Activated CD8-positive, alpha-beta T cell treated with anti-CD3 and anti-CD28 coated beads for 36 hours (primary cell): ENCODE measurements around the gene ACTR1A. TPM values are rescaled to one million over a fixed set of nuclear protein-coding genes. Genes with fewer than 3 reads are reported as not detected.

Experiments used
- ATAC-seq: fragments of 200-7000 bp; cut with Tn5 transposase; one replicate; pipeline ENCODE4 v1.10.0; 2021; ENCODE audit warnings: mild to moderate bottlenecking, moderate library complexity
- CTCF ChIA-PET: fragments of 350-600 bp; sonication (Branson Sonifier 250); formaldehyde crosslinking; loops from one replicate; lab custom pipeline; 2021; ENCODE audit warnings: antibody characterized with exemption; lab: Charles Lee
- POLR2A ChIA-PET: fragments of 350-600 bp; sonication (Branson Sonifier 250); formaldehyde crosslinking; loops from one replicate; lab custom pipeline; 2021; ENCODE audit warnings: antibody characterized with exemption; lab: Charles Lee
- DNase-seq: peaks from one replicate; pipeline ENCODE4 v3.0.0-alpha.2; 2020
- H3K27ac Mint-ChIP-seq: one replicate; pipeline ENCODE4 v1.8.0; 2021; ENCODE audit warnings: mild to moderate bottlenecking, mixed read lengths
- H3K27me3 Mint-ChIP-seq: one replicate; pipeline ENCODE4 v1.8.0; 2021; ENCODE audit warnings: mixed read lengths
- H3K36me3 Mint-ChIP-seq: one replicate; pipeline ENCODE4 v1.8.0; 2021; ENCODE audit warnings: low read depth, mixed read lengths
- H3K4me1 Mint-ChIP-seq: one replicate; pipeline ENCODE4 v1.8.0; 2021; ENCODE audit warnings: low read depth, mixed read lengths
- H3K4me3 Mint-ChIP-seq: one replicate; pipeline ENCODE4 v1.8.0; 2021; ENCODE audit warnings: mild to moderate bottlenecking, moderate library complexity, mixed read lengths
- H3K9me3 Mint-ChIP-seq: one replicate; pipeline ENCODE4 v1.8.0; 2021; ENCODE audit warnings: mixed read lengths
- intact Hi-C: fragments of 100-400 bp; cut with micrococcal nuclease; formaldehyde crosslinking; loops from one replicate; pipeline ENCODE4 v1.10.0; 2022
- total RNA-seq, 2 experiments: library from RNA; stranded (reverse); gene quantifications; one replicate each; pipeline ENCODE4 v1.2.3, GENCODE V29; 2021
- TF ChIP-seq, protein P1 (sequence below): fragments of 200-600 bp; IDR thresholded peaks from one replicate; pipeline ENCODE4 v1.8.0; 2022; ENCODE audit warnings: antibody characterized with exemption, mild to moderate bottlenecking

The ACTR1A gene
- total RNA-seq, 2 experiments from 2014 or later, result 47.1 to 51.3 TPM

DNA sequence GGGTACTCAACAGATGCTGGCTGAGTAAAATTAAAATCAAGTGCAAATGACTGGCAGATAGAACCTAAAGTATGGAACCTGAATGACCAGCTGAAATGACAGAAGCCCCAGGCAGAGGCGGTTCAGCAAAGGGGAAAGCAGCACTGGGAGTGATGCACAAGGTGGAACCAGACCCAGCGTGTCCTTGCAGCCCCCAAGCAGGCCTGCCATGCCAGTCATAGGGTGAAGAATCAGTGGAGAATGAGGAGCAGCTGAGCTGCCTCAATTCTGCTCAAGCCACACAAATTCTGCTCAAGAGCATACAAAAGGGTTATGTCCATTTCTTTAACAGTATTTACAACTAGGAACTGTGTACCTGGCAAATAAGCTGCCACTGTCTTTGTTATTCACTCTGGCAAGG lies 8.7 kb downstream of the ACTR1A start:
- intact Hi-C loops, result no loop called here
- Mint-ChIP-seq H3K27me3 (no peaks in the 10 kb centered on the region), H3K4me1 (peaks cover 26% of the 10 kb centered on the region), H3K4me3 (no peak overlapping the region), H3K27ac (no peak overlapping the region), H3K36me3 (peaks cover 2% of the 10 kb centered on the region), H3K9me3 (no peaks in the 10 kb centered on the region)
- TF ChIP-seq, protein P1, sequence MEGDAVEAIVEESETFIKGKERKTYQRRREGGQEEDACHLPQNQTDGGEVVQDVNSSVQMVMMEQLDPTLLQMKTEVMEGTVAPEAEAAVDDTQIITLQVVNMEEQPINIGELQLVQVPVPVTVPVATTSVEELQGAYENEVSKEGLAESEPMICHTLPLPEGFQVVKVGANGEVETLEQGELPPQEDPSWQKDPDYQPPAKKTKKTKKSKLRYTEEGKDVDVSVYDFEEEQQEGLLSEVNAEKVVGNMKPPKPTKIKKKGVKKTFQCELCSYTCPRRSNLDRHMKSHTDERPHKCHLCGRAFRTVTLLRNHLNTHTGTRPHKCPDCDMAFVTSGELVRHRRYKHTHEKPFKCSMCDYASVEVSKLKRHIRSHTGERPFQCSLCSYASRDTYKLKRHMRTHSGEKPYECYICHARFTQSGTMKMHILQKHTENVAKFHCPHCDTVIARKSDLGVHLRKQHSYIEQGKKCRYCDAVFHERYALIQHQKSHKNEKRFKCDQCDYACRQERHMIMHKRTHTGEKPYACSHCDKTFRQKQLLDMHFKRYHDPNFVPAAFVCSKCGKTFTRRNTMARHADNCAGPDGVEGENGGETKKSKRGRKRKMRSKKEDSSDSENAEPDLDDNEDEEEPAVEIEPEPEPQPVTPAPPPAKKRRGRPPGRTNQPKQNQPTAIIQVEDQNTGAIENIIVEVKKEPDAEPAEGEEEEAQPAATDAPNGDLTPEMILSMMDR, result no peak
- ATAC-seq (no peak), DNase-seq (no peak)
- CTCF ChIA-PET, result interaction anchor here (0.6 to 2.1 kb wide), 4 partner anchors 15 to 106 kb away, joined by 4 to 5 read pairs (median 4); no protein-coding TSS in a partner anchor
- POLR2A ChIA-PET, result no interaction called here

DNA sequence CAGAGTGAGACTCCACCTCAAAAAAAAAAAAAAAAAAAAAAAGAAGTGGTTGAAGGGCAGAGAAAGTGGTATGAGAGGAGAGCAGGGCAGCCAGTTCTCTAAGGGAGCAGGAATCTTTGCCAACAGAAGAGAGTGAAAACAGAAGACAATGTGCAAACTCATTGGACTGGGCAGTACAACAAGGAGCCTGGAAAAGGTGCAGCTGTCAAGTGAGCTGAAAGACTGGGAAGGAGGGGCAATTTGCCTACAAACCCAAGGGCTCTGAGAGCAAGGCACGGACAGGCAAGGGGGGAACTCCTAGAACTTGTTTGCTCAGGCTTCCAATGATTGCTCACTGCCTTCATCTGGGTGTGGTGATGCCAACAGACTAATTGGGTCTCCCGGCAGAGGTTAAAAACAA lies 9.5 kb downstream of the ACTR1A start:
- Mint-ChIP-seq H3K27me3 (no peaks in the 10 kb centered on the region), H3K4me1 (peaks cover 19% of the 10 kb centered on the region), H3K4me3 (no peak overlapping the region), H3K9me3 (no peaks in the 10 kb centered on the region), H3K27ac (peak overlapping the region; percentile 45), H3K36me3 (peaks cover 4% of the 10 kb centered on the region)
- ATAC-seq (no peak), DNase-seq (no peak)
- TF ChIP-seq, protein P1, result no peak
- ChIA-PET POLR2A (no interaction called here), CTCF (interaction anchor here (0.7 to 1.6 kb wide), 3 partner anchors 14 to 99 kb away, joined by 3 to 4 read pairs (median 3); no protein-coding TSS in a partner anchor)
- intact Hi-C loops, result no loop called here

DNA sequence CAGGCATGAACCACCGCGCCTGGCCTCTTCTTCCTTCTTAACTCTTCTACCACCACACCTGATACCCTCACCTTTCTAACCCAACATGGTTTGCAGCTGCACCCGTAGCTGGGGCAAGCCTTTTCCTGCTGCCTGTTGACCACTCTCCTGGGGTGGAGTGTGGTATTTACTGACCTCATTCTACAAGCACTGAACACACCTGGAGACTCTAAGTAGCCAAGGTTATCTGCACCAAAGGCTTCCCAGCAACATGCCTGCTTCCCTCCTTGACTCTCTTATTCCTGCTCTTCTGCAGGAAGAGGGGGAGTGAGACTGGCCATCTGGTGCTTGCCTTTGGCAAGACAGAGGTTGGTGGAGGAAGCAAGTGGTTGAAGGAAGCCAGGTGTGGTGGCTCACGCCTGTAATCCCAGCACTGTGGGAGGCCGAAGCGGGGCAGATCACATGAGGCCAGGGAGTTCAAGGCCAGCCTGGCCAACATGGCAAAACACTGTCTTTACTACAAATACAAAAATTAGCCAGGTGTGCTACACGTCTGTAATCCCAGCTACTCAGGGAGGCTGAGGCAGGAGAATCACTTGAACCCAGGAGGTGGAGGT lies 10.1 kb downstream of the ACTR1A start:
- TF ChIP-seq, protein P1, result no peak
- Mint-ChIP-seq H3K4me1 (peaks cover 17% of the 10 kb centered on the region), H3K9me3 (no peaks in the 10 kb centered on the region), H3K27ac (no peak overlapping the region), H3K36me3 (peaks cover 7% of the 10 kb centered on the region), H3K4me3 (no peak overlapping the region), H3K27me3 (no peaks in the 10 kb centered on the region)
- intact Hi-C loops, result no loop called here
- ChIA-PET POLR2A (interaction anchor here (0.7 to 1.5 kb wide), 2 partner anchors 10 to 53 kb away, joined by 3 read pairs; no protein-coding TSS in a partner anchor), CTCF (interaction anchor here (0.7 kb wide), 2 partner anchors 13 to 92 kb away, joined by 3 read pairs; no protein-coding TSS in a partner anchor)
- DNase-seq (no peak), ATAC-seq (no peak)

DNA sequence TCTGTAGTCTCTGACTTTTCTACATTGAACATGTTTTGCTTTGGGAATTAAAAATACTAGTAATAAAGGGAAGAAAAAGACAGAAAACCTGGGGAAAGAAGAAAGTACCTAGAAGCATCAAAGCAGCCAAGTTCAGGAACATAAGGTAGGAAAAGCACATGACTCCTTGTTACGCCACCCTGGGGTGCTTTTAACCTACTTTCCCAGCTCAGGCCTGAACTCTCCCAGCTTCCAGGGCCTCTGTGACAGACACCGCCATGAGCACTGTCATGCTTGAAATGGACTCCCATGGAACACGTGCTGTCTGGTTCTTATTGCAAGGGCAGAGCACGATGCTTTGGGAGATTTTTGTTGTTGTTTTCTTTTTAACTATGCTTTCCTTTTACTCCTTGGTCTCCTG lies 11.4 kb downstream of the ACTR1A start:
- POLR2A ChIA-PET, result interaction anchor here (1.5 kb wide), 1 partner anchor 9 kb away, joined by 3 read pairs; no protein-coding TSS in a partner anchor
- TF ChIP-seq, protein P1, result no peak
- ATAC-seq, result no peak
- H3K9me3 Mint-ChIP-seq, result no peaks in the 10 kb centered on the region
- H3K4me1 Mint-ChIP-seq, result peaks cover 11% of the 10 kb centered on the region
- no peaks in the 10 kb centered on the region for H3K27me3 Mint-ChIP-seq
- CTCF ChIA-PET, result interaction anchor here (0.6 to 1.5 kb wide), 3 partner anchors 12 to 97 kb away, joined by 3 read pairs; no protein-coding TSS in a partner anchor
- intact Hi-C loops, result no loop called here
- DNase-seq, result no peak
- peaks cover 7% of the 10 kb centered on the region for H3K36me3 Mint-ChIP-seq
- no peak overlapping the region for H3K4me3 Mint-ChIP-seq
- H3K27ac Mint-ChIP-seq, result no peak overlapping the region

DNA sequence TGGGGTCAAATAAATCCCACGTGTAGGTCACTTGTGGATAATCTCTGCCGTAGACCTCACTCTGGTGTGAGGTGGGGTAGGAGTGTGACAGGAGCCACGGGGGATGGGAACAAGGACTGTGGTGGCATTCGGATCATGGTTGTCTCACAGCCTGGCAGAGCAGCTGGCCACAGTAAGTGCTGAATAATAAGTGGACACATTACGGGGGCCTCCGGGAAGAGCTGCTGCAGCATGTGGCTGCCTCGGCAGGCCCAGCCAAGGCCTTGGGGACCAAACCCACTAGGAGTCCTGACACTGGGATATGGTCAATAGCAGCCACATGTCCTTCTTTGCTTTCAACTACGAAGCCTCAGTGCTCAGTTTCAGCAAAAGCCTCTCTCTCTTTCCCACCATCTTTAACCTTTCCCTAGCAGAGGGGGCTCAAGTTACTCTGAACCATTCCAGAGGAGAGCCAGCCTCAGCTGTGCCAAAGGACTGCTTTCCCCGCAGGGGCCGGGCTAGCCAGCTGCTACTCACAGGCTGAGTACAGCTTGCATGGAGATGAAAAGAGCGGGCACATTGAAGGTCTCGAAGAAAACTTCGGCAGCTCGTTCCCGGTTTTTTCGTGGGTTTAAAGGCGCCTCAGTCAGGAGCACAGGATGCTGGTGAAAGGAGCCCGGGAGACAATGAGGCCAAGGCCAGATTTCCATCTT lies 17.3 kb downstream of the ACTR1A start:
- ChIA-PET POLR2A (interaction anchor here (1.0 kb wide), 1 partner anchor 80 kb away, joined by 4 read pairs; no protein-coding TSS in a partner anchor), CTCF (interaction anchor here (1.1 to 1.3 kb wide), 2 partner anchors 63 to 75 kb away, joined by 3 read pairs; no protein-coding TSS in a partner anchor)
- no peak overlapping the region for H3K4me3 Mint-ChIP-seq
- DNase-seq, result no peak
- TF ChIP-seq, protein P1, result no peak
- H3K4me1 Mint-ChIP-seq, result no peaks in the 10 kb centered on the region
- peaks cover 21% of the 10 kb centered on the region for H3K36me3 Mint-ChIP-seq
- H3K9me3 Mint-ChIP-seq, result no peaks in the 10 kb centered on the region
- no peak for ATAC-seq
- intact Hi-C loops, result no loop called here
- H3K27me3 Mint-ChIP-seq, result no peaks in the 10 kb centered on the region
- no peak overlapping the region for H3K27ac Mint-ChIP-seq
